Vagina (tissue), 2 donors: Measurements from ENCODE around the gene PLEKHG3. TPM values are rescaled to one million over a fixed set of nuclear protein-coding genes. Genes with fewer than 3 reads are reported as not detected.

Source experiments
- DNase-seq, 2 donors: peaks; one replicate each; pipeline ENCODE4 v3.0.0-alpha.2; 2017; ENCODE audit errors: extremely low spot score in 2 of 2
- H3K27ac ChIP-seq: fragments of 200-600 bp; sonication (generic); one replicate; pipeline ENCODE4 v1.5.1; 2019
- H3K27me3 ChIP-seq: fragments of 200-600 bp; sonication (generic); one replicate; pipeline ENCODE4 v1.5.1; 2019
- H3K36me3 ChIP-seq, 2 donors: fragments of 200-600 bp; sonication (generic); one replicate each; pipeline ENCODE4 v1.5.1; 2017 to 2019
- H3K4me1 ChIP-seq: fragments of 200-600 bp; sonication (generic); one replicate; pipeline ENCODE4 v1.5.1; 2019
- H3K4me3 ChIP-seq, 2 donors: fragments of 200-600 bp; sonication (generic); 1 replicate in 1 of 2; 2 replicates in 1 of 2; pipeline ENCODE4 v1.5.1; 2016 to 2019
- H3K9me3 ChIP-seq: fragments of 200-600 bp; sonication (generic); one replicate; pipeline ENCODE4 v1.5.1; 2019
- POLR2A ChIP-seq, 2 donors: fragments of 450-650 bp; IDR thresholded peaks; one replicate each; pipeline ENCODE4 v1.6.1; 2017; ENCODE audit warnings: antibody characterized with exemption in 2 of 2, mild to moderate bottlenecking in 2 of 2, moderate library complexity in 2 of 2
- POLR2AphosphoS5 ChIP-seq, 2 donors: sonication (generic); formaldehyde crosslinking; IDR thresholded peaks; one replicate each; pipeline ENCODE4 v1.9.0; 2017; ENCODE audit warnings: antibody characterized with exemption in 2 of 2, mild to moderate bottlenecking in 2 of 2, low read depth in 1 of 2; ENCODE audit not compliant: insufficient read depth in 1 of 2
- intact Hi-C: fragments of 100-400 bp; cut with DNase I; formaldehyde crosslinking; loops from one replicate; pipeline ENCODE4 v1.15.1; 2023
- total RNA-seq: library from RNA; depleted of rRNA; stranded (reverse); fragments of >200 nt; gene quantifications from one replicate; pipeline ENCODE4 v1.2.3, GENCODE V29; 2016
- TF ChIP-seq, protein P1 (sequence below), 3 experiments: fragments of 450-650 bp in 2 of 3; fragments of 200-600 bp in 1 of 3; sonication (generic) in 1 of 3; IDR thresholded peaks; one replicate each; pipeline ENCODE4 v1.5.1; 2017 to 2019; ENCODE audit warnings: antibody characterized with exemption in 3 of 3, mild to moderate bottlenecking in 2 of 3, moderate library complexity in 2 of 3

Gene PLEKHG3
- total RNA-seq, 1 donor from 2014 or later = 50.1 TPM

DNA sequence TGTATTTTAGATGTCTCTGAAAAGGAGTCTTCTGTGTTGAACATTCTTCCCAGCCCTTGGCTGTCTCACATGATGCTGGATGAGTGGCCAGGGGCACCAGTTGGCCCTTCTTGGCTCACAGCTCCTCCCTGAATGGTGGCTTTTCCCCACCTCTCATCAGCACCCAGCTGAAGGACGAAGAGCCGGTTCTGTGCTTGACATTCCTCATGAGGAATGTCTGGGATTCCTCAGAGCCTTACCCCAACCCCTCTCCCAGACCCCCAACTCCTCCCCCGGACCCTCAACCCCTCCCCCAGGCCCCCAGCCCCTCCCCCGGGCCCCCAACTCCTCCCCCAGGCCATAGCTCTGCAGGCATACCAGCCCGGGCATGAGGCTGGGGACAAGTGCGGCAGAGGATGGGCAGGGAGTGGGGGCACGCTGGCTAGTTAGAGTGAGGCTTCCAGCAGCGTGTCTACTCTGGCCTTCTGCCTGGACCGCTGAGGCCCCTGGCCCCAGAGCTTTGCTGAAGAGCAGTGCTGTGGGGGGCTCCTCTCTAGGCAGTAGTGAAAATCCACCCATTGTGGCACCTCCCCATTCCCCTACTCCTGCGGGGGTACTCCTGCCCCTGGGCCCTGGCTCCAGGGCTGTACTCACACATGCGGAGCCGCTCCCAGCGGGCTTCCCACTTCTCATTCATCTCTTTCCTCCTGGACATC is 64.3 kb downstream of the PLEKHG3 start:
- Histone ChIP-seq H3K36me3 (no peaks in the 10 kb centered on the region), H3K4me1 (peaks cover 18% of the 10 kb centered on the region), H3K4me3 (no peak overlapping the region), H3K9me3 (no peaks in the 10 kb centered on the region), H3K27me3 (no peaks in the 10 kb centered on the region), H3K27ac (no peak overlapping the region)
- TF ChIP-seq POLR2AphosphoS5 (IDR thresholded peaks at IDR 0.05; ENCODE audit: insufficient read depth in 1 of 2, low read depth in 1 of 2) (no peak), POLR2A (IDR thresholded peaks at IDR 0.05) (no peak)
- TF ChIP-seq, protein P1, sequence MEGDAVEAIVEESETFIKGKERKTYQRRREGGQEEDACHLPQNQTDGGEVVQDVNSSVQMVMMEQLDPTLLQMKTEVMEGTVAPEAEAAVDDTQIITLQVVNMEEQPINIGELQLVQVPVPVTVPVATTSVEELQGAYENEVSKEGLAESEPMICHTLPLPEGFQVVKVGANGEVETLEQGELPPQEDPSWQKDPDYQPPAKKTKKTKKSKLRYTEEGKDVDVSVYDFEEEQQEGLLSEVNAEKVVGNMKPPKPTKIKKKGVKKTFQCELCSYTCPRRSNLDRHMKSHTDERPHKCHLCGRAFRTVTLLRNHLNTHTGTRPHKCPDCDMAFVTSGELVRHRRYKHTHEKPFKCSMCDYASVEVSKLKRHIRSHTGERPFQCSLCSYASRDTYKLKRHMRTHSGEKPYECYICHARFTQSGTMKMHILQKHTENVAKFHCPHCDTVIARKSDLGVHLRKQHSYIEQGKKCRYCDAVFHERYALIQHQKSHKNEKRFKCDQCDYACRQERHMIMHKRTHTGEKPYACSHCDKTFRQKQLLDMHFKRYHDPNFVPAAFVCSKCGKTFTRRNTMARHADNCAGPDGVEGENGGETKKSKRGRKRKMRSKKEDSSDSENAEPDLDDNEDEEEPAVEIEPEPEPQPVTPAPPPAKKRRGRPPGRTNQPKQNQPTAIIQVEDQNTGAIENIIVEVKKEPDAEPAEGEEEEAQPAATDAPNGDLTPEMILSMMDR (IDR thresholded peaks at IDR 0.05) = no peak
- intact Hi-C loops = no loop called here
- no peak for DNase-seq

DNA sequence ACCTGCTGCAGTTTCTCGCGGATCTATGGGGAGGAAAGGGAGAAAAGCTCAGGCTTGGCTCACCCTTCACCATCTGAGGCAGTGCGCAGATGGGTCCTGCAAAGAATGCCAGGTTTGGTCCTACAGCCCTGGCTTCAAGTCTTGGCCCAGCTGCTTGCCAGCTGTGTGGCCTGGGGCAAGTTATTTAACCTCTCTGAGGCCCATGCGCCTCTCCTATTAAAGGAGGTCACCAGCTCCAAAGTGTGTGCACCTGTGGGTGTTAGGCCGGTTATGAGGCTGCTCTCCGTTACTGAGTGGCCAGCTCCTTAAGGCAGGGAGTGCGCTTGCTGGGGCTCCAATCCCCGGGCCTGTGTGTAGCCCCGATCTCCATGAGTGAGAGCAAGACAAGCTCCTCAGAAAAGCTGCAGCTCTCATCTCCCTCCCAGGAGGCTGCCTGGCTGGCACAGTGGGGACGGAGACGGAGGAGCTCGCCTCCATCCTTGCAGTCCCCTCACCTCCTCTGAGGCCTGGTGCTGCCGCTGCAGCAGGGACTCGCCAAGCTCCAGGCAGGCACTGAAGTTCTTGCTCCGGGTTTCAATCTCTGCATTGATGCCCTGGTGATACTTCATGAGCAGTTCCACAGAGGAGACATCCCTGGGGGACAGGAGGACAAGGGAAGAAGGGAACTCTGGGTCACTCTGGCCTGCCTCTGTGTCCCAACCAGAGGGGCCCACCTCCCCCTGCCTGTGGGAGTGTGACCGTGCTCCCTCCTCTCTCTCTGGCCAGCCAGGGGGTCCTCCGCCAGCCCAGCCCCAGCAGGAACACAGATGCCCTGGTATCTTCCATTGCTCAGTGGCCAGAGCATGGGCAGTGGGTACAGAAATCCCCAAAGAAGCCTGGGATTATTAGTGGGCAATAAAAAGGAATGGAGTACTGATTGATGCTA is 65.1 kb downstream of the PLEKHG3 start:
- H3K27me3 ChIP-seq = no peaks in the 10 kb centered on the region
- H3K9me3 ChIP-seq = no peaks in the 10 kb centered on the region
- TF ChIP-seq POLR2AphosphoS5 (IDR thresholded peaks at IDR 0.05; ENCODE audit: insufficient read depth in 1 of 2, low read depth in 1 of 2) = no peak
- TF ChIP-seq, protein P1 (IDR thresholded peaks at IDR 0.05) = no peak
- no peak for TF ChIP-seq POLR2A (IDR thresholded peaks at IDR 0.05)
- no peak for DNase-seq
- no peak overlapping the region for H3K4me3 ChIP-seq
- intact Hi-C loops = no loop called here
- H3K36me3 ChIP-seq = no peaks in the 10 kb centered on the region
- peaks cover 10% of the 10 kb centered on the region for H3K4me1 ChIP-seq
- no peak overlapping the region for H3K27ac ChIP-seq

DNA sequence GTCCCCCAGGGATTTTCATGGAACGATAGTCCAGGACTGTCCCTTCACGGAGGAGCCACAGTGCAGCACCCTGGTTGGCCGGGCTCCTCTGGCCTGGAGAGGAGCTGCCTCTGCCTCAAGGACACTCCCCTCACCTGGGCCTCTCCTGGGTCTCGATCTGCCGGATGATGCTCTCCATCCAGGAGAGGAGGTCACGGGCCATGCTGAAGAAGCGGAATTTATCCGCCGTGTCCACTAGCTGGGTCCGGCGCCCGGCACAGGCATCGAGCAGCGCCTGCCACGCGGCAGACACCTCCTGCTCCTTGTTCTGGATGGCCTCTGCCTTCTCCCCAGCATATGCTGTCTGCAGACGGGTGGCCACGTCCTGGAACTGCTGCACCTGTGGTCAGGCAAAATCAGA is 66.5 kb downstream of the PLEKHG3 start:
- no peak for DNase-seq
- no peaks in the 10 kb centered on the region for H3K9me3 ChIP-seq
- H3K4me1 ChIP-seq = no peaks in the 10 kb centered on the region
- no peak overlapping the region for H3K4me3 ChIP-seq
- no peak overlapping the region for H3K27ac ChIP-seq
- TF ChIP-seq POLR2AphosphoS5 (IDR thresholded peaks at IDR 0.05; ENCODE audit: insufficient read depth in 1 of 2, low read depth in 1 of 2) (no peak), POLR2A (IDR thresholded peaks at IDR 0.05) (no peak)
- TF ChIP-seq, protein P1 (IDR thresholded peaks at IDR 0.05) = no peak
- no peaks in the 10 kb centered on the region for H3K36me3 ChIP-seq
- intact Hi-C loops = no loop called here
- H3K27me3 ChIP-seq = no peaks in the 10 kb centered on the region

DNA sequence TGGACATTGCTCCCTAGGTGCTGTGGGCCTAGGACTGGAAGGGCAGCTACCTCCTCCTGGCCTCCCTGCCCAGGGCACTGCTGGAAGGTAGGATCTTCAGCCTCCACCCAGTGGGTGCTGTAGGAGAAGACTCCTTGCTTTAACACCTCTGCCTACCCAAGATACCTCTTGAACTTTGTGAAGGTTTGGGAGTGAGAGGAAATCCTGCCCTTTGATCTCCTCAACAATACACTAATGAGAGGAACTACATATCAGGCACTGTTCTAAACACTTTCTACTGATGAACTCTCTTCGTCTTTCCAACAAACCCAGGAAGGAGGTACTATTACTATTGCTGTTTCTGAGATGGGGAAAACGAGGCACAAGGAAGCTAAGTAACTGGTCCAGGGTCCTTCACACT is 66.9 kb downstream of the PLEKHG3 start:
- intact Hi-C loops = no loop called here
- Histone ChIP-seq H3K36me3 (no peaks in the 10 kb centered on the region), H3K4me3 (no peak overlapping the region), H3K27me3 (no peaks in the 10 kb centered on the region), H3K4me1 (no peaks in the 10 kb centered on the region), H3K27ac (no peak overlapping the region), H3K9me3 (no peaks in the 10 kb centered on the region)
- TF ChIP-seq POLR2AphosphoS5 (IDR thresholded peaks at IDR 0.05; ENCODE audit: insufficient read depth in 1 of 2, low read depth in 1 of 2) (no peak), POLR2A (IDR thresholded peaks at IDR 0.05) (no peak)
- TF ChIP-seq, protein P1 (IDR thresholded peaks at IDR 0.05) = no peak
- DNase-seq = no peak
